ENCODE data around the gene ZNF333. TPM values are rescaled to one million over a fixed set of nuclear protein-coding genes. Genes with fewer than 3 reads are reported as not detected.

Gene ZNF333
- polyA plus RNA-seq, 1 of the 3 experiments (the other 2 are of a cell fraction), result 15.2 TPM

- Histone ChIP-seq H3K27ac (ENCODE audit: low read depth in 2 of 2, low read length in 1 of 2) (no peak overlapping the region), H3K4me1 (ENCODE audit: control insufficient read depth in 1 of 2, insufficient read depth in 2 of 2, low read depth in 1 of 2, low read length in 1 of 2) (no peaks in the 10 kb centered on the region), H3K36me3 (replicated peaks in 1 of 2; ENCODE audit: control insufficient read depth in 1 of 2, insufficient read depth in 2 of 2, low read length in 1 of 2) (no peaks in the 10 kb centered on the region), H3K4me3 (ENCODE audit: low read depth in 2 of 2, low read length in 1 of 2) (no peak overlapping the region), H3K79me2 (ENCODE audit: insufficient read depth) (no peaks in the 10 kb centered on the region), H3K4me2 (no peak overlapping the region), H3K27me3 (ENCODE audit: insufficient read depth) (peaks cover 21% of the 10 kb centered on the region; the same call in 1 of the 2 replicates), H3K9me2 (no peaks in the 10 kb centered on the region), H3K9ac (no peak overlapping the region), H3K9me3 (no peaks in the 10 kb centered on the region), H3F3A (replicated peaks; ENCODE audit: insufficient read depth) (no peaks in the 10 kb centered on the region), H4K20me1 (ENCODE audit: insufficient read depth) (no peaks in the 10 kb centered on the region), H2AFZ (ENCODE audit: low read depth) (no peak overlapping the region)
- no peak for DNase-seq
- WGBS (ENCODE audit: low lambda C conversion rate), result 0% methylated on average over 2 of the region's 2 CpGs
- ChIA-PET POLR2A (no interaction called here), CTCF (no interaction called here)
- no peak for TF ChIP-seq EP300 (IDR thresholded peaks at IDR 0.05; ENCODE audit: borderline replicate concordance in 1 of 2, low read depth in 1 of 2, low read length in 1 of 2)
- TF ChIP-seq FOXM1 (IDR thresholded peaks at IDR 0.05; ENCODE audit: low read depth), result no peak
- TF ChIP-seq ELF1 (IDR thresholded peaks at IDR 0.05), result no peak
- TF ChIP-seq, protein P1, sequence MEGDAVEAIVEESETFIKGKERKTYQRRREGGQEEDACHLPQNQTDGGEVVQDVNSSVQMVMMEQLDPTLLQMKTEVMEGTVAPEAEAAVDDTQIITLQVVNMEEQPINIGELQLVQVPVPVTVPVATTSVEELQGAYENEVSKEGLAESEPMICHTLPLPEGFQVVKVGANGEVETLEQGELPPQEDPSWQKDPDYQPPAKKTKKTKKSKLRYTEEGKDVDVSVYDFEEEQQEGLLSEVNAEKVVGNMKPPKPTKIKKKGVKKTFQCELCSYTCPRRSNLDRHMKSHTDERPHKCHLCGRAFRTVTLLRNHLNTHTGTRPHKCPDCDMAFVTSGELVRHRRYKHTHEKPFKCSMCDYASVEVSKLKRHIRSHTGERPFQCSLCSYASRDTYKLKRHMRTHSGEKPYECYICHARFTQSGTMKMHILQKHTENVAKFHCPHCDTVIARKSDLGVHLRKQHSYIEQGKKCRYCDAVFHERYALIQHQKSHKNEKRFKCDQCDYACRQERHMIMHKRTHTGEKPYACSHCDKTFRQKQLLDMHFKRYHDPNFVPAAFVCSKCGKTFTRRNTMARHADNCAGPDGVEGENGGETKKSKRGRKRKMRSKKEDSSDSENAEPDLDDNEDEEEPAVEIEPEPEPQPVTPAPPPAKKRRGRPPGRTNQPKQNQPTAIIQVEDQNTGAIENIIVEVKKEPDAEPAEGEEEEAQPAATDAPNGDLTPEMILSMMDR (IDR thresholded peaks at IDR 0.05), result no peak
- no peak for TF ChIP-seq JUND (IDR thresholded peaks at IDR 0.05)
- TF ChIP-seq MXI1 (IDR thresholded peaks at IDR 0.05; ENCODE audit: low read depth, low read length), result no peak
- TF ChIP-seq YY1 (IDR thresholded peaks at IDR 0.05; ENCODE audit: low read depth), result no peak
- TF ChIP-seq FOXJ3 (CRISPR knock-in tag; IDR thresholded peaks at IDR 0.05), result no peak
- TF ChIP-seq TAF1 (IDR thresholded peaks at IDR 0.05; ENCODE audit: borderline replicate concordance, low read depth, low read length), result no peak
- TF ChIP-seq MEF2A (IDR thresholded peaks at IDR 0.05; ENCODE audit: borderline replicate concordance, low read depth), result no peak
- TF ChIP-seq SIN3A (IDR thresholded peaks at IDR 0.05; ENCODE audit: borderline replicate concordance, low read depth, low read length), result no peak
- TF ChIP-seq CHD2 (IDR thresholded peaks at IDR 0.05; ENCODE audit: low read length, partially characterized antibody), result no peak
Observed at GRCh38 chr19:14768001-14768400, 78.2 kb downstream of the ZNF333 start.

DNA sequence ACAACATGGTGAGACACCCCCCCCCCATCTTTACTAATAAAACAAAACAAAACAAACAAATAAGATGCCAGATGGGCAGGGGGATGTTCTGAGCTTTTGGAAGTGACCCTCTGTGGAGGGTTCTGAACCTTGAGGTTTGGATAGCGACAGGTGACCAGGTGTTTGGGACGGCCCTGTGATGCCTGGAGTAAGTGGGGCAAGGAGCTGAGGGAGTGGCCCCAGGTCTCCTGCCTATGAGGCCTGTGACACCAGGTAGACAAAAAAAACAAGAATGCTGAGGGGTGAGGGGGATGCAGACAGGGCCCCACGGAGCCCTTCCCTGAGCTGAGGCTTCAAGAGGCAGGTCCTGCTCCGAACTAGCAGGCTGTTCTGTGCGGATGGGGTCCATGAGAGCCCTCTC, 79.4 kb downstream of the ZNF333 start:
- Histone ChIP-seq H3K9me2 (no peaks in the 10 kb centered on the region), H3K4me3 (ENCODE audit: low read depth in 2 of 2, low read length in 1 of 2) (no peak overlapping the region), H3K36me3 (replicated peaks in 1 of 2; ENCODE audit: control insufficient read depth in 1 of 2, insufficient read depth in 2 of 2, low read length in 1 of 2) (no peaks in the 10 kb centered on the region), H3K4me1 (ENCODE audit: control insufficient read depth in 1 of 2, insufficient read depth in 2 of 2, low read depth in 1 of 2, low read length in 1 of 2) (no peaks in the 10 kb centered on the region), H3K27ac (ENCODE audit: low read depth in 2 of 2, low read length in 1 of 2) (no peak overlapping the region), H2AFZ (ENCODE audit: low read depth) (no peak overlapping the region), H3K9ac (no peak overlapping the region), H4K20me1 (ENCODE audit: insufficient read depth) (no peaks in the 10 kb centered on the region), H3K79me2 (ENCODE audit: insufficient read depth) (no peaks in the 10 kb centered on the region), H3K27me3 (ENCODE audit: insufficient read depth) (peaks cover 23% of the 10 kb centered on the region; the same call in 1 of the 2 replicates), H3K9me3 (no peaks in the 10 kb centered on the region), H3F3A (replicated peaks; ENCODE audit: insufficient read depth) (no peaks in the 10 kb centered on the region), H3K4me2 (no peak overlapping the region)
- POLR2A ChIA-PET, result no interaction called here
- whole genome bisulfite sequencing (ENCODE audit: low lambda C conversion rate), result 4% methylated on average over 4 of the region's 5 CpGs
- DNase-seq, result no peak
- TF ChIP-seq MEF2A (IDR thresholded peaks at IDR 0.05; ENCODE audit: borderline replicate concordance, low read depth), result no peak
- TF ChIP-seq, protein P2, sequence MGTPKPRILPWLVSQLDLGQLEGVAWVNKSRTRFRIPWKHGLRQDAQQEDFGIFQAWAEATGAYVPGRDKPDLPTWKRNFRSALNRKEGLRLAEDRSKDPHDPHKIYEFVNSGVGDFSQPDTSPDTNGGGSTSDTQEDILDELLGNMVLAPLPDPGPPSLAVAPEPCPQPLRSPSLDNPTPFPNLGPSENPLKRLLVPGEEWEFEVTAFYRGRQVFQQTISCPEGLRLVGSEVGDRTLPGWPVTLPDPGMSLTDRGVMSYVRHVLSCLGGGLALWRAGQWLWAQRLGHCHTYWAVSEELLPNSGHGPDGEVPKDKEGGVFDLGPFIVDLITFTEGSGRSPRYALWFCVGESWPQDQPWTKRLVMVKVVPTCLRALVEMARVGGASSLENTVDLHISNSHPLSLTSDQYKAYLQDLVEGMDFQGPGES (IDR thresholded peaks at IDR 0.05; ENCODE audit: low read depth, low read length), result no peak
- TF ChIP-seq RCOR1 (IDR thresholded peaks at IDR 0.05; ENCODE audit: low read length), result no peak
- CTCF ChIA-PET, result interaction anchor here (1.0 kb wide), 1 partner anchor 17 kb away, joined by 3 read pairs; no protein-coding TSS in a partner anchor
